Measurements from ENCODE around the gene CD274. TPM values are rescaled to one million over a fixed set of nuclear protein-coding genes. Genes with fewer than 3 reads are reported as not detected.

Gene CD274
- polyA plus RNA-seq, 1 donor from 2014 or later = 0.16 TPM

GRCh38 chr9:5518937-5519319, 68.6 kb downstream of the CD274 start:
- Histone ChIP-seq H3K27ac (ENCODE audit: low read length) (no peak overlapping the region), H3K27me3 (ENCODE audit: insufficient read depth, low read depth, low read length) (no peaks in the 10 kb centered on the region), H3K79me2 (replicated peaks; ENCODE audit: insufficient read depth, low read length) (no peaks in the 10 kb centered on the region), H3K4me3 (ENCODE audit: low read length) (no peak overlapping the region), H3K9me3 (ENCODE audit: low read length) (no peaks in the 10 kb centered on the region), H2AFZ (ENCODE audit: low read depth, low read length) (no peak overlapping the region), H3K36me3 (ENCODE audit: insufficient read depth, low read length) (no peaks in the 10 kb centered on the region), H3F3A (ENCODE audit: insufficient read depth, low read length, poor library complexity, severe bottlenecking) (no peaks in the 10 kb centered on the region), H3K9ac (ENCODE audit: low read length) (no peak overlapping the region), H3K4me2 (ENCODE audit: low read length) (no peak overlapping the region), H3K9me2 (ENCODE audit: insufficient read depth, low read length) (no peaks in the 10 kb centered on the region), H4K20me1 (ENCODE audit: insufficient read depth) (no peaks in the 10 kb centered on the region)
- TF ChIP-seq TAF1 (IDR thresholded peaks at IDR 0.05; ENCODE audit: low read depth) = no peak
- no peak for TF ChIP-seq SMC3 (conservative IDR thresholded peaks at IDR 0.05; ENCODE audit: poor library complexity)
- no peak for TF ChIP-seq REST (IDR thresholded peaks at IDR 0.05; ENCODE audit: borderline replicate concordance)
- no peak for TF ChIP-seq EP300 (conservative IDR thresholded peaks at IDR 0.05; ENCODE audit: poor library complexity, severe bottlenecking)
- TF ChIP-seq POLR2AphosphoS5 (IDR thresholded peaks at IDR 0.05) = no peak
- TF ChIP-seq, protein P1, sequence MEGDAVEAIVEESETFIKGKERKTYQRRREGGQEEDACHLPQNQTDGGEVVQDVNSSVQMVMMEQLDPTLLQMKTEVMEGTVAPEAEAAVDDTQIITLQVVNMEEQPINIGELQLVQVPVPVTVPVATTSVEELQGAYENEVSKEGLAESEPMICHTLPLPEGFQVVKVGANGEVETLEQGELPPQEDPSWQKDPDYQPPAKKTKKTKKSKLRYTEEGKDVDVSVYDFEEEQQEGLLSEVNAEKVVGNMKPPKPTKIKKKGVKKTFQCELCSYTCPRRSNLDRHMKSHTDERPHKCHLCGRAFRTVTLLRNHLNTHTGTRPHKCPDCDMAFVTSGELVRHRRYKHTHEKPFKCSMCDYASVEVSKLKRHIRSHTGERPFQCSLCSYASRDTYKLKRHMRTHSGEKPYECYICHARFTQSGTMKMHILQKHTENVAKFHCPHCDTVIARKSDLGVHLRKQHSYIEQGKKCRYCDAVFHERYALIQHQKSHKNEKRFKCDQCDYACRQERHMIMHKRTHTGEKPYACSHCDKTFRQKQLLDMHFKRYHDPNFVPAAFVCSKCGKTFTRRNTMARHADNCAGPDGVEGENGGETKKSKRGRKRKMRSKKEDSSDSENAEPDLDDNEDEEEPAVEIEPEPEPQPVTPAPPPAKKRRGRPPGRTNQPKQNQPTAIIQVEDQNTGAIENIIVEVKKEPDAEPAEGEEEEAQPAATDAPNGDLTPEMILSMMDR (IDR thresholded peaks at IDR 0.05; ENCODE audit: poor library complexity, severe bottlenecking) = no peak
- TF ChIP-seq MXI1 (conservative IDR thresholded peaks at IDR 0.05; ENCODE audit: poor library complexity, severe bottlenecking) = no peak
- TF ChIP-seq EZH2 (IDR thresholded peaks at IDR 0.05; ENCODE audit: borderline replicate concordance, insufficient read depth, low read length, poor library complexity, severe bottlenecking) = no peak

Other genes with a start within 250 kb of the CD274 start
- gene INSL4, start 219.1 kb upstream of the CD274 start, polyA plus RNA-seq = not detected in 2 replicates
- gene RLN2, start 145.8 kb upstream of the CD274 start, polyA plus RNA-seq = not detected in 2 replicates
- not detected in 2 replicates for gene RLN1, start 110.7 kb upstream of the CD274 start, polyA plus RNA-seq
- gene PLGRKT, start 12.6 kb upstream of the CD274 start, polyA plus RNA-seq = 70.0 and 80.0 TPM in 2 replicates
- gene PDCD1LG2, start 60.0 kb downstream of the CD274 start, polyA plus RNA-seq = not detected in 2 replicates
- 9.9 and 10.8 TPM in 2 replicates for gene RIC1, start 178.6 kb downstream of the CD274 start, polyA plus RNA-seq

Measured in neural cell (in vitro differentiated cells).